Activated CD4-positive, alpha-beta T cell treated with anti-CD3 and anti-CD28 coated beads for 1 hour (primary cell): ENCODE results near the gene AOC2.
"Not testable (repeated sequence)": the region's sequence is repeated elsewhere in the genome, so short reads cannot be mapped to it uniquely, and the experiment has no call there.

Experiments used
- DNase-seq: peaks from one replicate; pipeline ENCODE4 v3.0.0-alpha.2; 2020

AOC2 gene

GRCh38 chr17:42883802-42884558, 39.6 kb downstream of the AOC2 start:
- DNase-seq, result no peak

- DNase-seq, result not testable (repeated sequence)
These were observed 41.4 kb downstream of the AOC2 start for GRCh38 chr17:42885806-42886205.

- no peak for DNase-seq
These were observed 42.1 kb downstream of the AOC2 start for GRCh38 chr17:42886283-42887176.

DNA sequence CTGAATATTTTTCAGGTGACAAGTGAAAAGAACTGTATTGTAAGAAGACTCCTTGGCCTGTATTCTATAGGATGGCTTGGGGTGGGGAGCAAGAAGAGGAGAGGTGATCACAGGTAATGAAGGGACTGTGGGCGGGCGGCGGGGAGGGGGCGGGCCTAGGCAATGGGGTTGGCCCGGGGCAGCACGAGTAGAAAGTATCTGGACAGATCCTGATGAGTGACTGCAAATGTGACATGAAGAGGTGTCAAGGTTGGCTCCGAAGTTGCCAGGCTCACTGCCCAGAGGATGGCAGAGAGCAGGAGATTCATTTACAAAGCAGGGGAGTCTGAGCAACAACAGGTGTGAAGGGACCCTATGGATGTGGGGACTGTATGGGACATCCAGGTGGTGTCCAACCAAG, 45.4 kb downstream of the AOC2 start:
- no peak for DNase-seq

GRCh38 chr17:42891539-42892152, 47.3 kb downstream of the AOC2 start:
- DNase-seq, result no peak

DNA sequence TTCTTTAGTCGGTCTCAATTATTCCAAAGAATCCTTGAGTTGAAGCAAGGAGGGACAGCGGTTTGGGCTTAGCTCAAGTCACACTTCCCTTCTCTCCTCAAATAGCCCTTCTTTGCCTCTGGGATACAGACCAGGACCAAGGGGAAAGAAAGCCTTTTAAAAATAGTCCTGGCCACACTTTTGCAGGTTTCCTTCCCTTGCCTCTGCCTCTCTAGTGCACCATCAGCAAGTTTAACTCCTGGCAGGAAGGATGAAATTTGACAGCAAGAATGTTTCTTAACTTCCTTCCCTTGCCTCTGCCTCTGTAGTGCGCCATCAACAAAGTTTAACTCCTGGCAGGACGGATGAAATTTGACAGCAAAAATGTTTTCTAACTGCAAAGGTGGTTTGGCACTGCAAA, 49.0 kb downstream of the AOC2 start:
- no peak for DNase-seq

DNA sequence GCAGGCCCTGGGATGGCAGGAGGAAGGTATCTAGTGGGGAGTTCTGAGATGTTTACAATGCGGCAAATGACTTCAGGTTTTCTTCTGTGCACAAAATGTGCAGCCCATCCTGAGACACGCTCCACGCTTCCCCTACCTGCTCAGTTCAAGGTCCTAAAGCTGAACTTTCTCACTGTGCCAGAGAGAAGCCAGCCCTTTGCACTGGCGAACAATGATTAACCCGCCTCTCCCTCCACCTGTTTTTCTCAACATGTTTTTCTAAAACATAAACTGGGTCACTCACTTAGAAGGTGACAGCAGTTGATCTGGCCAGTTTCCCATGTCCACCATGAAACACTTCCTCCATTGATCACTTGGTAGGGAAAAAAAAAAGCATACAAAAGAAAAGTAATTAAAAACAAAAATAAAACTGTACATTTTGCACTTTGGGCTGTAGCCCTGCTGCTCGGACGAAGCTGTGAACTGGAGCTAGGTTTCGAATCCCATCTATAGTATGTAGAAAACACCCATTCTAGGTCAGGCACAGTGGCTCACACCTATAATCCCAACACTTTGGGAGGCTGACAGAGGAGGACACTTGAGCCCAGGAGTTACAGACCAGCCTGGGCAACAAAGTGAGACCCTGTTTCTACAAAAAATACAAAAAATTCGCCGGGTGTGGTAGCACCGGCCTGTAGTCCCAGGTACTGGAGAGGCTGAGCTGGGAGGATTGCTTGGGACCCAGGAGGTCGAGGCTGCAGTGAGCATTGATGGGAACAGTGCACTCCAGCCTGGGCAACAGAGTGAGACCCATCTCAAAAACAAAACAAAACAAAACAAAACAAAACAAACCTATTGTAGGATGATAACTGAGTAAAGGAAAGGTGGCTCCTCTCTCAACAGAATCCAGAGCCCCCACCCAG, 50.2 kb downstream of the AOC2 start:
- no peak for DNase-seq

DNA sequence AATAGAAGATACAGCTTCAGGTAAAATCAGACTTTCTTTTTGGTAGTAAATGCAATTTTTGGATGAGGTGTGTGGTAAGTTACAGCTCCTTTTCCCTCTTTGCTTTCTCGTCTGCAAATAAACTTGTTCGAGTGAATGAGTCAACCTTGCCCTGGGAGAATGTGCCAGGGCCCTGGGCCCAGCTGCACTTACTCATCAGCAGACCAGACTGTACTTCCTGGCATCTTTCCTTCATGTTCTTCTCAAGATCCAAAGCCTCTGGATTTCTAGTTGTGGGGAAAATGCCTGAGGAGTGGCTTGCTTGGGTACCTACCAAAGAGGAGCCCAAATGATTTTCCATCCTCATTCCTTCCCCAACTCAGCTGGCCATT, 50.8 kb downstream of the AOC2 start:
- DNase-seq, result no peak

GRCh38 chr17:42898147-42898811, 53.9 kb downstream of the AOC2 start:
- no peak for DNase-seq

GRCh38 chr17:42899981-42900380, 55.6 kb downstream of the AOC2 start:
- not testable (repeated sequence) for DNase-seq
